WI38 (cell line): ENCODE measurements around the gene MVB12B.
A peak's percentile ranks its signal among the peaks of the same experiment; 100 is the strongest.

ENCODE experiments used
- H3K4me3 ChIP-seq: 2 replicates; pipeline ENCODE4 v1.5.1; 2011; ENCODE audit warnings: low read depth, mild to moderate bottlenecking, control low read depth, low read length
- CTCF ChIP-seq: IDR thresholded peaks from 2 replicates; pipeline ENCODE4 v1.5.1; 2012; ENCODE audit warnings: low read depth, mild to moderate bottlenecking, control low read depth, low read length

MVB12B gene

GRCh38 chr9:126397056-126397455 is 70.4 kb downstream of the MVB12B start:
- no peak for TF ChIP-seq CTCF

GRCh38 chr9:126398403-126399058 is 71.9 kb downstream of the MVB12B start:
- no peak overlapping the region for H3K4me3 ChIP-seq
- peak; percentile 97 for TF ChIP-seq CTCF

More at GRCh38 chr9:126397056-126397455, 70.4 kb downstream of the MVB12B start:
- no peak overlapping the region for H3K4me3 ChIP-seq

GRCh38 chr9:126399251-126399650 is 72.6 kb downstream of the MVB12B start:
- H3K4me3 ChIP-seq, result no peak overlapping the region
- TF ChIP-seq CTCF, result no peak

- TF ChIP-seq CTCF, result no peak
Measured at GRCh38 chr9:126399789-126400188, 73.2 kb downstream of the MVB12B start.

GRCh38 chr9:126400571-126400970 is 73.9 kb downstream of the MVB12B start:
- H3K4me3 ChIP-seq, result no peak overlapping the region
- TF ChIP-seq CTCF, result no peak

More at GRCh38 chr9:126399789-126400188, 73.2 kb downstream of the MVB12B start:
- no peak overlapping the region for H3K4me3 ChIP-seq

GRCh38 chr9:126401107-126401506 is 74.5 kb downstream of the MVB12B start:
- H3K4me3 ChIP-seq, result no peak overlapping the region
- no peak for TF ChIP-seq CTCF

- TF ChIP-seq CTCF, result no peak
- no peak overlapping the region for H3K4me3 ChIP-seq
Measured at GRCh38 chr9:126401581-126401980, 75.0 kb downstream of the MVB12B start.
